GM13977 (cell line): Measurements from ENCODE around the gene EME1.

Experiments
- DNase-seq: peaks from one replicate; pipeline ENCODE4 v3.0.0; 2012; ENCODE audit warnings: low spot score
- in situ Hi-C: fragments of 300-500 bp; cut with MboI; formaldehyde crosslinking; loops from one replicate; pipeline ENCODE4 v1.12.0; 2022; ENCODE audit warnings: low sequenced_read_pairs, low pct_unique_long_range_greater_than_20kb, mixed read lengths, inconsistent platforms; ENCODE audit not compliant: unreplicated experiment
- TF ChIP-seq, protein P1 (sequence below): IDR thresholded peaks from 2 replicates; pipeline ENCODE4 v1.5.1; 2012; ENCODE audit warnings: mild to moderate bottlenecking, control low read depth; ENCODE audit not compliant: insufficient read depth; ENCODE audit errors: extremely low read depth, missing control alignments

Gene EME1

DNA sequence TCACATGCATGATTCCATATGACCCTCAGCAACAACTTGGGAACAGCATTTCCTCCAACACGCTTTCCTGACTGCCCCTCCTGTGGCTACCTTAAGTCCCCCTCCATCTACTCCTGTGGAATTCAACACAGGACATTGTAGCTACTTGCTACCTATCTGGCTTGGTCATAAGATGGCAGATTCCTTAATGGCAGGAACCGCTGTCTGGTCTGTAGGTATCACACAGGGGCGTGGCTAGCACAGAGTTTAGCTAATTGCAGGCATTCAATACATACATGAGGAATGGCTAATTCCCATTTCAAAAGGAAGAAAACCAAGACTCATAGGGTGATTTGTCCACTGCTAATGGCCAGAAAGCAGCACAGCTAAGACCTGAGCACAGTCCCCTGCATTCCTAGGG, 15.7 kb downstream of the EME1 start:
- in situ Hi-C loops: no loop called here
- no peak for DNase-seq
- TF ChIP-seq, protein P1, sequence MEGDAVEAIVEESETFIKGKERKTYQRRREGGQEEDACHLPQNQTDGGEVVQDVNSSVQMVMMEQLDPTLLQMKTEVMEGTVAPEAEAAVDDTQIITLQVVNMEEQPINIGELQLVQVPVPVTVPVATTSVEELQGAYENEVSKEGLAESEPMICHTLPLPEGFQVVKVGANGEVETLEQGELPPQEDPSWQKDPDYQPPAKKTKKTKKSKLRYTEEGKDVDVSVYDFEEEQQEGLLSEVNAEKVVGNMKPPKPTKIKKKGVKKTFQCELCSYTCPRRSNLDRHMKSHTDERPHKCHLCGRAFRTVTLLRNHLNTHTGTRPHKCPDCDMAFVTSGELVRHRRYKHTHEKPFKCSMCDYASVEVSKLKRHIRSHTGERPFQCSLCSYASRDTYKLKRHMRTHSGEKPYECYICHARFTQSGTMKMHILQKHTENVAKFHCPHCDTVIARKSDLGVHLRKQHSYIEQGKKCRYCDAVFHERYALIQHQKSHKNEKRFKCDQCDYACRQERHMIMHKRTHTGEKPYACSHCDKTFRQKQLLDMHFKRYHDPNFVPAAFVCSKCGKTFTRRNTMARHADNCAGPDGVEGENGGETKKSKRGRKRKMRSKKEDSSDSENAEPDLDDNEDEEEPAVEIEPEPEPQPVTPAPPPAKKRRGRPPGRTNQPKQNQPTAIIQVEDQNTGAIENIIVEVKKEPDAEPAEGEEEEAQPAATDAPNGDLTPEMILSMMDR: no peak

DNA sequence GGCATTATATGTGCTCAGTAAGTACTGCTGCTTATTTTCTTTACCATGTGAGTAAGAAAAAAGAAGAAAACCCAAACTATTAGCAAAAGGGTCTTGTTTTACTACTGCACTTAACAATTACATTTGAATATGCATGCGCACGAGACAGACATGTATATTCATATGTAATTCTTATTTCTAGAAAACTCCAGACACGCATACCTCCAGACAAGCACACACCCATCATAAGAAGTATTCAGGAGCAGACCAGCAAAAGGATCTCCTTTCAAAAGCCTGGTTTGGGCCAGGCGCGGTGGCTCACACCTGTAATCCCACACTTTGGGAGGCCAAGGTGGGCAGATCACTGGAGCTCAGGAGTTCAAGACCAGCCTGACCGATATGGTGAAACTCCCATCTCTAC, 16.5 kb downstream of the EME1 start:
- in situ Hi-C loops: no loop called here
- TF ChIP-seq, protein P1: no peak
- DNase-seq: no peak

DNA sequence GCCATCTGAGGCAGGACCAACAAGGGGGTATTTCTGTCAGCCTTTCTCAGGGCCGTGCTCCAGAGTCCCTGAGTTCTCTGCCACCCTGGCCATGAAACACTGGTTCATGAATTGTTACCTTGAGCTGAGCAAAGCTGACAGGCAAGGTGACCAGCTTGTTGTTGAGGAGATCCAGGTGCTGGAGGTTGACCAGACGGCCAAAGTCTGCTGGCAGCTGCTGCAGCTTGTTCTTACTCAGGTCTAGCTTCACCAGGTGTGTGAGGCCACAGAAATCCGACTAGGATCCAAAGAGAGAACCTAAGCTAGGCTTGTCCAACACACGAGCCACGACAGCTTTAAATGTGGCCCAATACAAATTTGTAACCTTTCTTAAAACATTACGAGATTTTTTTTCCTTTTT, 19.6 kb downstream of the EME1 start:
- DNase-seq: no peak
- in situ Hi-C loops: no loop called here
- TF ChIP-seq, protein P1: no peak

DNA sequence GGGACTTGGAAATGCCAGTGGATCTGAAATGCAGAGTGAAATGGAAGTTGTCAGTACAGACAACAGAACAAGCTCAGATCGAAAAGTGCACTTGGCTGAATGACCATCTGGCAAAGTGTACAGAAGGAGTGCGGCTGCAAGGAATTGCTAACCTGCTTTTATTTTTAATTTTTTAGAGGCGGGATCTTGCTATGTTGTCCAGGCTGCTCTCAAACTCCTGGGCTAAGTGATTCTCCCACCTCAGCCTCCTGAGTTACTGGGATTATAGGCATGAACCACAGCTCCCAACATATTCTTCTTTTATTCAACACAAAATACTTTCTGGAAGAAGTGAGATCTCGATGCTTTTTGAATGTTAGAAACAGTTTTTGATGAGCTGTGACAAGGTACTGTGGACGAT, 20.7 kb downstream of the EME1 start:
- TF ChIP-seq, protein P1: no peak
- DNase-seq: no peak
- in situ Hi-C loops: no loop called here

DNA sequence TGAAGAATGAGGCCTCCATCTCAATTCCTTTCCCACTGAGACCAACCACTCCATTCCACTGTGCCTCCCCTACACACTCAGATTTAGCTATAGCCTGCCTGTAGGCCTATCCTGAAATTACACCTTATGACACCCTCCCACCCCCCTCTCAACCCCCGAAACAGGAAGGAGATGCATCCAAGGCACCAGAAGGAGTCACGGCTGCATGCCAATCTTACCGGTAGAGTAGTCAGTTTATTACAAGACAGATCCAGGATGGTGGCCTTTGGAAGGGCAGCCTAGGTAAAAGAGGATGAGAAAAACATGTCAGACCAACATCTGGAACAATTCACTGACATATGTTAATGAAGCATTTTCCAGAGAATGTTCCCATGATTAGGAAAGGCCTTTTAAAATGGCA, 21.7 kb downstream of the EME1 start:
- DNase-seq: no peak
- in situ Hi-C loops: no loop called here
- TF ChIP-seq, protein P1: no peak

DNA sequence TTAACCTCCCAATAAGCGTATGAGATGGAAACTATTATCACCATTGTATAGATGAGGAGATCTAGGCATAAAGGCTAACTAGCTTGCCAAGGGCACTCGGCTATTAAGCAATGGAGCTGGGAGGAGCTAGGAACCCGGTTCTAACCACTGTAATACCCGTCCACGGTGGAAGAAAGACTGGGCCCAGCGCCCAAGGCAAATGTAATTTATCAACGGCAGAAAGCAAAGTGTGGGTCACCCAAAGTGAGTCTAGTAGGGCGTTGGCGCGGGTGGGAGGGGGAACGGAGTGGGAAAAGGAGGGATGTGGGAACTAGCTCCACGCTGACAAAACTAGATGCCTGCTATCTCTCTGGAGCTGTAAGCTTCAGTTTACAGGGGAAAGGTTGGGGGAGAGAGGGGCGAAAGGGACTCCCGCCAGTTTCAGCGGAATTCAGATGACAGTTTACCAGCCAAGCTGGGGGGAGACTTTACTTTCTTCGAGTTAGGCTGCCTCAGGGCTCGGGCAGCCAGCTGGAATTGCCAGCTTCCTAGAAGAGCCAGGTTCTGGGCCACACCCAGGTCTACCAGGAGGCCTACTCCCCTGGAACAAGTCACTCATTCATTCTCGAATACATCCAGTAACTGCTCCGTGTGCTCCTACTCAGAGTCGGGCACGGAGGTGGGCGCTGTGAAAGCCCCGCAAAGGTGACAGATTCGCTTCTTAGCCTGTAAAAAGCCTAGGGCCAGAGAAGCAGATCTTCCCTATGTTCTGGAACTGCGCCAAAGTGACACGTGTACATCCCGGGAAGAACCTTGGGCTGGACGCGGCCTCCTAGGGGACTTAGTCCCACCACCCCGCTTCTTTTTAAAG, 23.5 kb downstream of the EME1 start:
- in situ Hi-C loops: no loop called here
- no peak for DNase-seq
- TF ChIP-seq, protein P1: no peak
